HL-60 (cell line): Measurements from ENCODE around the gene MS4A10.

Source experiments
- CTCF ChIP-seq: IDR thresholded peaks from one replicate; pipeline ENCODE4 v1.5.1; 2011; ENCODE audit warnings: low read length, control low read depth, inconsistent platforms; ENCODE audit not compliant: insufficient read depth
- GABPA ChIP-seq: IDR thresholded peaks from 2 replicates; pipeline ENCODE4 v1.6.1; 2012; ENCODE audit warnings: low read depth
- POLR2AphosphoS5 ChIP-seq: IDR thresholded peaks from 2 replicates; pipeline ENCODE4 v1.6.1; 2012; ENCODE audit warnings: low read depth
- REST ChIP-seq: IDR thresholded peaks from 2 replicates; pipeline ENCODE4 v1.6.1; 2012; ENCODE audit warnings: low read depth; ENCODE audit not compliant: insufficient replicate concordance

GRCh38 chr11:60768202-60768601 lies 16.9 kb upstream of the MS4A10 start:
- TF ChIP-seq CTCF (no peak), GABPA (no peak), POLR2AphosphoS5 (no peak), REST (no peak)
